Endodermal cell (in vitro differentiated cells): ENCODE measurements around the gene CYTH2. TPM values are rescaled to one million over a fixed set of nuclear protein-coding genes. Genes with fewer than 3 reads are reported as not detected.

ENCODE experiments used
- DNase-seq: peaks from one replicate; pipeline ENCODE4 v3.0.0-alpha.2; 2017
- H3K27ac ChIP-seq: 2 replicates; pipeline ENCODE4 v1.5.1; 2013; ENCODE audit warnings: mild to moderate bottlenecking, low read depth, low read length, moderate library complexity
- H3K27me3 ChIP-seq: 2 replicates; pipeline ENCODE4 v1.6.1; 2013; ENCODE audit warnings: mild to moderate bottlenecking, low read length, moderate library complexity; ENCODE audit not compliant: insufficient read depth, control insufficient read depth, poor library complexity, severe bottlenecking
- H3K36me3 ChIP-seq: 2 replicates; pipeline ENCODE4 v1.7.0; 2013; ENCODE audit warnings: mild to moderate bottlenecking, low read length, moderate library complexity; ENCODE audit not compliant: control insufficient read depth, insufficient read depth
- H3K4me1 ChIP-seq: one replicate; pipeline ENCODE4 v1.7.0; 2013; ENCODE audit warnings: low read length; ENCODE audit not compliant: control insufficient read depth, insufficient read depth
- H3K4me3 ChIP-seq: 2 replicates; pipeline ENCODE4 v1.5.1; 2013; ENCODE audit warnings: mild to moderate bottlenecking, low read length, moderate library complexity
- H3K9ac ChIP-seq: 2 replicates; pipeline ENCODE4 v1.6.1; 2013; ENCODE audit warnings: mild to moderate bottlenecking, low read length, moderate library complexity; ENCODE audit not compliant: poor library complexity, severe bottlenecking; ENCODE audit errors: extremely low read depth
- H3K9me3 ChIP-seq: 2 replicates; pipeline ENCODE4 v1.6.1; 2013; ENCODE audit warnings: mild to moderate bottlenecking, low read length, moderate library complexity; ENCODE audit not compliant: control insufficient read depth
- H3K27ac Mint-ChIP-seq: 2 replicates; pipeline ENCODE4 v1.8.0; 2020; ENCODE audit warnings: mixed read lengths
- H3K27me3 Mint-ChIP-seq: 2 replicates; pipeline ENCODE4 v1.8.0; 2021; ENCODE audit warnings: mild to moderate bottlenecking, mixed read lengths; ENCODE audit not compliant: insufficient read depth
- H3K36me3 Mint-ChIP-seq: 2 replicates; pipeline ENCODE4 v1.8.0; 2020; ENCODE audit warnings: low read depth, mixed read lengths
- H3K4me1 Mint-ChIP-seq: 2 replicates; pipeline ENCODE4 v1.8.0; 2020; ENCODE audit warnings: mixed read lengths
- H3K4me3 Mint-ChIP-seq: 2 replicates; pipeline ENCODE4 v1.8.0; 2020; ENCODE audit warnings: mild to moderate bottlenecking, moderate library complexity, mixed read lengths
- H3K9me3 Mint-ChIP-seq: 2 replicates; pipeline ENCODE4 v1.8.0; 2020; ENCODE audit warnings: mild to moderate bottlenecking, mixed read lengths
- CTCF ChIP-seq: fragments of 200-600 bp; sonication (generic); conservative IDR thresholded peaks from 2 replicates; pipeline ENCODE4 v1.5.0; 2021; ENCODE audit warnings: antibody characterized with exemption, mild to moderate bottlenecking
- WGBS, 2 experiments: methylation state at CpG; one replicate each; pipeline versions ENCODE4 v1.1.5 to v1.1.7; 2013; ENCODE audit warnings: missing lambda C conversion rate in 2 of 2, mixed read lengths in 1 of 2; ENCODE audit not compliant: insufficient coverage in 1 of 2, insufficient read length in 1 of 2; 5-methylcytosine and 5-hydroxymethylcytosine counted together
- total RNA-seq, 2 donors: library from RNA; stranded (reverse); fragmentation: NEBNext Ultra II Directional in 1 of 2; extraction: Animal tissue kit (Norgen Biotek cat#: 25700) in 1 of 2; gene quantifications; 2 replicates in 1 of 2; 3 replicates in 1 of 2; pipeline ENCODE4 v1.2.1, GENCODE V29; 2021

CYTH2 gene
- total RNA-seq, 2 donors from 2014 or later, result 106 to 133 TPM

GRCh38 chr19:48520134-48520533 is 51.0 kb downstream of the CYTH2 start:
- peaks cover 10% of the 10 kb centered on the region for H3K9me3 Mint-ChIP-seq
- H3K27me3 Mint-ChIP-seq, result peaks cover 4% of the 10 kb centered on the region
- Histone ChIP-seq H3K9ac (no peak overlapping the region), H3K27me3 (no peaks in the 10 kb centered on the region), H3K36me3 (no peaks in the 10 kb centered on the region), H3K9me3 (peaks cover 3% of the 10 kb centered on the region), H3K4me1 (no peaks in the 10 kb centered on the region), H3K27ac (no peak overlapping the region), H3K4me3 (no peak overlapping the region)
- WGBS, 2 experiments, result 70 to 75% methylated on average over 2 to 4 of the region's 4 CpGs
- H3K36me3 Mint-ChIP-seq, result no peaks in the 10 kb centered on the region
- no peak overlapping the region for H3K27ac Mint-ChIP-seq
- no peak for TF ChIP-seq CTCF
- no peak overlapping the region for H3K4me3 Mint-ChIP-seq
- no peaks in the 10 kb centered on the region for H3K4me1 Mint-ChIP-seq
- DNase-seq, result no peak

GRCh38 chr19:48524221-48524620 is 55.1 kb downstream of the CYTH2 start:
- H3K9ac ChIP-seq, result no peak overlapping the region
- H3K4me3 ChIP-seq, result no peak overlapping the region
- Mint-ChIP-seq H3K4me1 (no peaks in the 10 kb centered on the region), H3K27ac (no peak overlapping the region), H3K4me3 (no peak overlapping the region), H3K36me3 (no peaks in the 10 kb centered on the region), H3K9me3 (peaks cover 37% of the 10 kb centered on the region), H3K27me3 (peaks cover 6% of the 10 kb centered on the region)
- no peak for DNase-seq
- H3K27ac ChIP-seq, result no peak overlapping the region
- WGBS, 2 experiments, result 94 to 100% methylated on average over 1 to 2 of the region's 2 CpGs
- peaks cover 7% of the 10 kb centered on the region for H3K9me3 ChIP-seq
- no peaks in the 10 kb centered on the region for H3K4me1 ChIP-seq
- no peak for TF ChIP-seq CTCF
- no peaks in the 10 kb centered on the region for H3K36me3 ChIP-seq
- no peaks in the 10 kb centered on the region for H3K27me3 ChIP-seq

- no peak overlapping the region for H3K4me3 ChIP-seq
- H3K36me3 ChIP-seq, result no peaks in the 10 kb centered on the region
- no peak overlapping the region for H3K9ac ChIP-seq
- no peak for DNase-seq
- no peak overlapping the region for H3K27ac ChIP-seq
- H3K9me3 ChIP-seq, result peaks cover 9% of the 10 kb centered on the region
- WGBS, 2 experiments, result 90 to 98% methylated on average over 5 of the region's 5 CpGs
- Mint-ChIP-seq H3K27me3 (peaks cover 7% of the 10 kb centered on the region), H3K4me3 (no peak overlapping the region), H3K27ac (no peak overlapping the region), H3K9me3 (peaks cover 41% of the 10 kb centered on the region), H3K4me1 (no peaks in the 10 kb centered on the region), H3K36me3 (no peaks in the 10 kb centered on the region)
- no peaks in the 10 kb centered on the region for H3K4me1 ChIP-seq
- no peaks in the 10 kb centered on the region for H3K27me3 ChIP-seq
- no peak for TF ChIP-seq CTCF
Measured at GRCh38 chr19:48524732-48525131, 55.6 kb downstream of the CYTH2 start.
